ENCODE results near the gene PCCA.
"Not testable (repeated sequence)": the region's sequence is repeated elsewhere in the genome, so short reads cannot be mapped to it uniquely, and the experiment has no call there.

Gene PCCA

DNA sequence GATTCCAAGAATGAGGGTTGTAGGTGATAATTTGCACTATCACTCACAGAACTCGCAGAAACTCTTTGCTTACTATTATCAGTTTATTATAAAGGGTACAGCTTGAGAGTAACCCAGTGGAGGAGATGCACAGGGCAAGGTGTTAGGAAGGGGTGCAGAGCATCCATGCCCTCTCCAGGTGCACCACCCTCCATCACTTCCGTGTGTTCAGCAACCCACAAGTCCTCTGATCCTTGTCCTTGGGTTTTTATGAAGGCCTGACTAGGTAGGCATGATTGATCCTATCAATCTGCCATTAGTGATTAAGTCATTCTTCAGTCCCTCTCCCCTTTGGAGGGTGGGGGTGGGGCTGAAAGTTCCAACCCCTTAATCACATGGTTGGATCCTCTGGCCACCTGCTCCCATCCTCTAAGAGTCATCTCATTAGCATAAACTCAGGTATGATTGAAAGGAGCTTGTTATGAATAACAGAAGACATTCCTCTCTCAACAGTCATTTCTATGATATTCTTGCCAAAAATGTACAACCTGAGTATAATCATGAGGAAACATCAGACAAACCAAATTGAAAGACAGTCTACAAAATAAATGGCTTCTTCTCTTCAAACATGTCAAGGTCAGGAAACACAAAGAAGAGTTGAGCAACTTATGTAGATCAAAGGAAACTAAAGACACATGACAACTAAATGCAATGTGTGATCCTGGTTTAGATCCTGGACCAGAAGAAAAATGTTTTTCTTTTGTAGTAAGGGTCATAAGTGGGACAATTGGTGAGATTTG lies 225.4 kb downstream of the PCCA start:
- H3K27ac ChIP-seq (ENCODE audit: low read length), result no peak overlapping the region
- WGBS (ENCODE audit: insufficient coverage, insufficient read length), result no CpG with 5 or more reads among the region's 2 CpGs
- H3K27me3 ChIP-seq (ENCODE audit: control insufficient read depth, insufficient read depth, low read length), result no peaks in the 10 kb centered on the region
- H3K4me1 ChIP-seq (ENCODE audit: control insufficient read depth, insufficient read depth, low read length), result peaks cover 3% of the 10 kb centered on the region; the same call in 1 of the 2 replicates
- no peaks in the 10 kb centered on the region for H3K36me3 ChIP-seq (ENCODE audit: control insufficient read depth, insufficient read depth, low read length)
- H3K4me3 ChIP-seq (ENCODE audit: low read length), result no peak overlapping the region
- DNase-seq (ENCODE audit: low read depth, low spot score), result no peak
- no peaks in the 10 kb centered on the region for H3K9me3 ChIP-seq (ENCODE audit: control insufficient read depth, insufficient read depth, low read length)

GRCh38 chr13:100315522-100315921 lies 226.6 kb downstream of the PCCA start:
- Histone ChIP-seq H3K27ac (ENCODE audit: low read length) (no peak overlapping the region), H3K4me3 (ENCODE audit: low read length) (no peak overlapping the region), H3K36me3 (ENCODE audit: control insufficient read depth, insufficient read depth, low read length) (no peaks in the 10 kb centered on the region), H3K9me3 (ENCODE audit: control insufficient read depth, insufficient read depth, low read length) (no peaks in the 10 kb centered on the region), H3K27me3 (ENCODE audit: control insufficient read depth, insufficient read depth, low read length) (no peaks in the 10 kb centered on the region), H3K4me1 (ENCODE audit: control insufficient read depth, insufficient read depth, low read length) (peaks cover 3% of the 10 kb centered on the region; the same call in 1 of the 2 replicates)
- no CpG with 5 or more reads among the region's 1 CpG for WGBS (ENCODE audit: insufficient coverage, insufficient read length)
- no peak for DNase-seq (ENCODE audit: low read depth, low spot score)

GRCh38 chr13:100318473-100318872 lies 229.6 kb downstream of the PCCA start:
- H3K4me3 ChIP-seq (ENCODE audit: low read length); H3K27ac ChIP-seq (ENCODE audit: low read length); DNase-seq (ENCODE audit: low read depth, low spot score); H3K4me1 ChIP-seq (ENCODE audit: control insufficient read depth, insufficient read depth, low read length); H3K9me3 ChIP-seq (ENCODE audit: control insufficient read depth, insufficient read depth, low read length); H3K27me3 ChIP-seq (ENCODE audit: control insufficient read depth, insufficient read depth, low read length); H3K36me3 ChIP-seq (ENCODE audit: control insufficient read depth, insufficient read depth, low read length): not testable (repeated sequence)
- WGBS (ENCODE audit: insufficient coverage, insufficient read length), result no CpG with 5 or more reads among the region's 3 CpGs

DNA sequence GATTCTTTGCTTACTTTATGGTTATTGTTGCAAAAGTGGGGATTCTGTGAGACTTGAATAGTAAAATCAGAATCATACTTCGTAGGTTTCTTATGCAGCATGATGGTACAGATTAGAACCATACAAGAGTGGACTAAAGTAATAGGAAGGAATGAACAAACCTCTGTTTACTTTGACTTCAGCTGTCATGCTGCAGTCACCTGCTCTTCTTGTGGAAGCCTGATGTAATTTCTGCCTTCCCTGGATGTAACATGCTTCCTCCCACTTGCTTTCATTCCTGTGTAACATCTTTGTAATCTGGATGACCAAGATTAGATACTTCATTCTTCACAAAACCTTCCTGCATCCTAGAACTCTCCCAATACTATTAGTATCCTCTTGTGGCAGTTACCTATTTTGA lies 235.0 kb downstream of the PCCA start:
- no peaks in the 10 kb centered on the region for H3K36me3 ChIP-seq (ENCODE audit: control insufficient read depth, insufficient read depth, low read length)
- H3K27me3 ChIP-seq (ENCODE audit: control insufficient read depth, insufficient read depth, low read length), result no peaks in the 10 kb centered on the region
- H3K4me3 ChIP-seq (ENCODE audit: low read length), result no peak overlapping the region
- H3K4me1 ChIP-seq (ENCODE audit: control insufficient read depth, insufficient read depth, low read length), result no peaks in the 10 kb centered on the region
- no peak overlapping the region for H3K27ac ChIP-seq (ENCODE audit: low read length)
- WGBS (ENCODE audit: insufficient coverage, insufficient read length), result no CpG with 5 or more reads among the region's 1 CpG
- no peak for DNase-seq (ENCODE audit: low read depth, low spot score)
- no peaks in the 10 kb centered on the region for H3K9me3 ChIP-seq (ENCODE audit: control insufficient read depth, insufficient read depth, low read length)

DNA sequence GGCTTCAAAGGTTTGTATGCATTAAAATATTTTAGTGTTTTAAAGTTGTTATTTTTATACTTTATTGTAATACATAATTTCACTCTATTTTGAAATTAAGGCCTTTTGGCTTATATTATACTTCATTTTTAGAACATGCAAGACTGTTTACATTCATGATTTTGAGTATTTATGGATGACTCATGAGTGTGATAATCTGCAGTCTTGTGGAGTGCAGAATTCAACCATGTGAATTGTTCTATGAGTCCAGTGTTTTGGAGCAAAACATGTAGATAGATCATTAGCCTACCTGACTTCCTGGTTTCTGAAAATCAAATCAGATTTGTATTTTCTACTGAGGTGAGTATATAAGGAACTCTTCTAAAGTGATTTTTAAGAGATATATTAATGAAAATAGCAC lies 241.8 kb downstream of the PCCA start:
- Histone ChIP-seq H3K27ac (ENCODE audit: low read length) (no peak overlapping the region), H3K4me3 (ENCODE audit: low read length) (no peak overlapping the region), H3K36me3 (ENCODE audit: control insufficient read depth, insufficient read depth, low read length) (no peaks in the 10 kb centered on the region), H3K4me1 (ENCODE audit: control insufficient read depth, insufficient read depth, low read length) (no peaks in the 10 kb centered on the region), H3K9me3 (ENCODE audit: control insufficient read depth, insufficient read depth, low read length) (no peaks in the 10 kb centered on the region), H3K27me3 (ENCODE audit: control insufficient read depth, insufficient read depth, low read length) (no peaks in the 10 kb centered on the region)
- no peak for DNase-seq (ENCODE audit: low read depth, low spot score)

- no CpG with 5 or more reads among the region's 1 CpG for WGBS (ENCODE audit: insufficient coverage, insufficient read length)
- H3K4me1 ChIP-seq (ENCODE audit: control insufficient read depth, insufficient read depth, low read length), result no peaks in the 10 kb centered on the region
- H3K36me3 ChIP-seq (ENCODE audit: control insufficient read depth, insufficient read depth, low read length), result no peaks in the 10 kb centered on the region
- no peak for DNase-seq (ENCODE audit: low read depth, low spot score)
- no peak overlapping the region for H3K27ac ChIP-seq (ENCODE audit: low read length)
- H3K4me3 ChIP-seq (ENCODE audit: low read length), result no peak overlapping the region
- no peaks in the 10 kb centered on the region for H3K9me3 ChIP-seq (ENCODE audit: control insufficient read depth, insufficient read depth, low read length)
- no peaks in the 10 kb centered on the region for H3K27me3 ChIP-seq (ENCODE audit: control insufficient read depth, insufficient read depth, low read length)
Observed at GRCh38 chr13:100333141-100333540, 244.2 kb downstream of the PCCA start.

DNA sequence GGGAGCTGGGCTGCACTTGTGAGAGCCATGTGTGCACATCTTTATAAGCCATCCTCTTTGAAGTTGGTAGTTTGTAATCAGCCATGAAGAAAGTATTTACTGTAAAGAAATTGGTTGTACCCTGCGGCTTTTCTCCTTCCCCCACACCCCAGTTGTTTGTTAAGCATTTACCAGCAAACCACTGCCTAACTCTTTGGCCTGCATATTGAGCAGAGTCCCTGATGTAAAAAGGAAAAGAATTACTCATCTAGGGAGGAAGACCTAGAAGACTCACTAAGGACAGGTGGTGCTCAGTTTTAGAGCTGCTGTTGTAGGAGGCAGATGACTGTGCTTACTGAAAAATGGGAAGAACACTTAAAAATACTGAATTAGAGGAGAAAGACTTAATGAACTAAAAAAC lies 245.3 kb downstream of the PCCA start:
- no peak for DNase-seq (ENCODE audit: low read depth, low spot score)
- WGBS (ENCODE audit: insufficient coverage, insufficient read length), result no CpG with 5 or more reads among the region's 1 CpG
- Histone ChIP-seq H3K27me3 (ENCODE audit: control insufficient read depth, insufficient read depth, low read length) (no peaks in the 10 kb centered on the region), H3K4me3 (ENCODE audit: low read length) (no peak overlapping the region), H3K36me3 (ENCODE audit: control insufficient read depth, insufficient read depth, low read length) (no peaks in the 10 kb centered on the region), H3K4me1 (ENCODE audit: control insufficient read depth, insufficient read depth, low read length) (no peaks in the 10 kb centered on the region), H3K27ac (ENCODE audit: low read length) (no peak overlapping the region), H3K9me3 (ENCODE audit: control insufficient read depth, insufficient read depth, low read length) (no peaks in the 10 kb centered on the region)

- Histone ChIP-seq H3K4me3 (ENCODE audit: low read length) (no peak overlapping the region), H3K27me3 (ENCODE audit: control insufficient read depth, insufficient read depth, low read length) (no peaks in the 10 kb centered on the region), H3K4me1 (ENCODE audit: control insufficient read depth, insufficient read depth, low read length) (no peaks in the 10 kb centered on the region), H3K36me3 (ENCODE audit: control insufficient read depth, insufficient read depth, low read length) (no peaks in the 10 kb centered on the region), H3K9me3 (ENCODE audit: control insufficient read depth, insufficient read depth, low read length) (no peaks in the 10 kb centered on the region), H3K27ac (ENCODE audit: low read length) (no peak overlapping the region)
- no CpG with 5 or more reads among the region's 9 CpGs for WGBS (ENCODE audit: insufficient coverage, insufficient read length)
- no peak for DNase-seq (ENCODE audit: low read depth, low spot score)
Observed at GRCh38 chr13:100336795-100337516, 248.1 kb downstream of the PCCA start.

GRCh38 chr13:100338275-100338674 lies 249.4 kb downstream of the PCCA start:
- no peak for DNase-seq (ENCODE audit: low read depth, low spot score)
- WGBS (ENCODE audit: insufficient coverage, insufficient read length), result no CpG with 5 or more reads among the region's 1 CpG

DNA sequence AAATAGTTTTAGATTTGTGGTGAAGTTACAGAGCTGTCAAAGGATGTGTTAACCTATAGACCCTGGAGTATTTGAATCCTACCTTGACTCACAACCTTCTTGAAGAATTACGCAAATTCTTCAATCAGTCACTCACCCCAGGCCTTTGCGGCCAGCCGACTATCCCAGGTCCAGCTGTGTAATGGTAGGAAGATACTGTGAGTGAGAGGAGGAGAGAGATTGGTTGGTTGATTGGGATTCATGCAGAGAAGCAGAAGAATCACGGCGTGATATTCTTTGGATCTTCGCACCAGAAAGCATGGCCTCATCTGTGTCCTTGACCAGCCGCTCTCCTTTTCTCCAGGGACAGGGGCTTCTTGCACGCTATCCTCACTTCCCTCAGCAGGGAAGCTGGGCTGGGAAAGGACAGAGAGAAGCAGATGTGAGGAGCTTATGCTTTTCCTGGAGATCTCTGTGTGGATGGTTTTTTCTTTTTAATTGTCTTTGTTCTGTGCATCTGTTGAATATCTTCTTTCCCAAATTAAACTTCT lies 250.6 kb downstream of the PCCA start:
- no peaks in the 10 kb centered on the region for H3K4me1 ChIP-seq (ENCODE audit: control insufficient read depth, insufficient read depth, low read length)
- H3K9me3 ChIP-seq (ENCODE audit: control insufficient read depth, insufficient read depth, low read length), result no peaks in the 10 kb centered on the region
- H3K4me3 ChIP-seq (ENCODE audit: low read length), result no peak overlapping the region
- no peaks in the 10 kb centered on the region for H3K36me3 ChIP-seq (ENCODE audit: control insufficient read depth, insufficient read depth, low read length)
- no peaks in the 10 kb centered on the region for H3K27me3 ChIP-seq (ENCODE audit: control insufficient read depth, insufficient read depth, low read length)
- no peak for DNase-seq (ENCODE audit: low read depth, low spot score)
- no peak overlapping the region for H3K27ac ChIP-seq (ENCODE audit: low read length)
- WGBS (ENCODE audit: insufficient coverage, insufficient read length), result no CpG with 5 or more reads among the region's 8 CpGs

More at GRCh38 chr13:100338275-100338674, 249.4 kb downstream of the PCCA start:
- H3K27ac ChIP-seq (ENCODE audit: low read length), result no peak overlapping the region
- H3K4me3 ChIP-seq (ENCODE audit: low read length), result no peak overlapping the region
- H3K4me1 ChIP-seq (ENCODE audit: control insufficient read depth, insufficient read depth, low read length), result no peaks in the 10 kb centered on the region
- no peaks in the 10 kb centered on the region for H3K36me3 ChIP-seq (ENCODE audit: control insufficient read depth, insufficient read depth, low read length)
- H3K27me3 ChIP-seq (ENCODE audit: control insufficient read depth, insufficient read depth, low read length), result no peaks in the 10 kb centered on the region
- H3K9me3 ChIP-seq (ENCODE audit: control insufficient read depth, insufficient read depth, low read length), result no peaks in the 10 kb centered on the region
